ELF-1 (cell line): ENCODE data around the gene OR10A5.
"Not testable (repeated sequence)": the region's sequence is repeated elsewhere in the genome, so short reads cannot be mapped to it uniquely, and the experiment has no call there.

Experiments
- DNase-seq: peaks from one replicate; pipeline ENCODE4 v3.0.0-alpha.2; 2016; ENCODE audit warnings: low read depth, low spot score

OR10A5 gene, protein sequence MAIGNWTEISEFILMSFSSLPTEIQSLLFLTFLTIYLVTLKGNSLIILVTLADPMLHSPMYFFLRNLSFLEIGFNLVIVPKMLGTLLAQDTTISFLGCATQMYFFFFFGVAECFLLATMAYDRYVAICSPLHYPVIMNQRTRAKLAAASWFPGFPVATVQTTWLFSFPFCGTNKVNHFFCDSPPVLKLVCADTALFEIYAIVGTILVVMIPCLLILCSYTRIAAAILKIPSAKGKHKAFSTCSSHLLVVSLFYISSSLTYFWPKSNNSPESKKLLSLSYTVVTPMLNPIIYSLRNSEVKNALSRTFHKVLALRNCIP

GRCh38 chr11:6845383-6845782 lies at the start of gene OR10A5:
OR10A5 (plus strand) TSS chr11:6845683; CDS start chr11:6845683, 0 bp downstream.
- DNase-seq, result no peak

DNA sequence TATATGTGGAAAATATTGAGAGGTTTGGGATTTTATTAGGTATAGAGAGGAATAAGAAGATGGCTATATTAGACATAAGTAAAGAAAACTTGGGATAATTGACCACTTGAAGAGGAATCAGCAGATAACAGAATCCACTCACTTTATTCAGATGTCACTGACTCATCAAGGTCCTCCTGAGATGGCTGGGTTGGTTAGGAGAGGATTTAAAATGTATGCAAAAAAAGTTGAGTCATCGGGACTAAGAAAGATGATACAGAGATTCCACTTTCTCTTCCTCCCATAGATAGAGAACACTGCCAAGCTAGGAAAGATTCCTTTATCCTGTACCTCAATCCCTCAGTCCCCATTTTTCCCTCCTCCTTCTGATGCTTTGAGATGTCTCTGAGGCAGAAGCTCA lies 46.1 kb upstream of the OR10A5 start, which contains the start of gene OR6A2:
TSS of gene OR6A2 (minus strand) at position 288 of the 400 bp plus-strand sequence. CDS start 3,981 bp downstream, outside the sequence.
- DNase-seq, result no peak

GRCh38 chr11:6801075-6801474 lies 44.4 kb upstream of the OR10A5 start:
- peak; percentile 63 for DNase-seq

- DNase-seq, result peak; percentile 44
Observed at GRCh38 chr11:6812390-6813005, 33.0 kb upstream of the OR10A5 start.

DNA sequence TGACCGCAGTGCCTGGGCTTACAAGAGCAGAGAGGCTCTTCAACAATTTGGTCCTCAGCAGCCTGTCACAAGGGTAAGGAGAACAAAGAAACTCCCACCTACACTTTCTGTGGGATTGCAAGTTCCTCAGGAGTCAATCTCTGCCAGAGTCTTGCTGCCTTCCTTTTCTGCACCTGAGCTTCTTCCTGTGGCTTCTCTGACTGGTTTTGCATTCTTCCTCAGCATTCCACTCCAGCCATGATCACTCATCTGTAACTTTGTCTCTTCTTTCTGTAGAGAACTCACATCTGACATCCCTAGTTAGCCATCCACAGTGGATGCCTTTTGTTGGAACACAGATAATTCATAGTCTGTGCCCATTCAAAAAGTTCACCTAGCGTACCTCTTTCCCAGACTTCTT lies 31.8 kb upstream of the OR10A5 start:
- DNase-seq, result no peak

DNA sequence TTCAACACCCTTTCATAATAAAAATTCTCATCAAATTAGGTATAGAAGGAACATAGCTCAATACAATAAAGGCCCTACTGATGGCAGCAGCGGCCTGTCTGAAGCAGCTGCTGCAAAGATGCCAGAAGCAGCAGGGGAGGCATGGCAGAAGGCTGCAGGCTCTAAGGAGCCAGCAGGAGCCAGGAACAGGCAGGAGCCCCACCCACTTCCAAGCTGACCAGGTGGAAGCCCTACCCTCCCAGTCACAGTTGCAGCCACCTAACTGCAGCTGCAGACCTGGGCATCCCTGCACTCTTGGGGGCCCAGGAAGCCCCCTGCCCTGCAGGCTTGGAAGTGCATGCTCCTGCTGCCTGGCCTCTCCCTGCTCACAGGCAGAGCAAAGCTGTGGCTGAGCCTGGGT lies 27.8 kb upstream of the OR10A5 start:
- DNase-seq, result peak; percentile 44

- DNase-seq, result no peak
Observed at GRCh38 chr11:6818967-6819366, 26.5 kb upstream of the OR10A5 start.

DNA sequence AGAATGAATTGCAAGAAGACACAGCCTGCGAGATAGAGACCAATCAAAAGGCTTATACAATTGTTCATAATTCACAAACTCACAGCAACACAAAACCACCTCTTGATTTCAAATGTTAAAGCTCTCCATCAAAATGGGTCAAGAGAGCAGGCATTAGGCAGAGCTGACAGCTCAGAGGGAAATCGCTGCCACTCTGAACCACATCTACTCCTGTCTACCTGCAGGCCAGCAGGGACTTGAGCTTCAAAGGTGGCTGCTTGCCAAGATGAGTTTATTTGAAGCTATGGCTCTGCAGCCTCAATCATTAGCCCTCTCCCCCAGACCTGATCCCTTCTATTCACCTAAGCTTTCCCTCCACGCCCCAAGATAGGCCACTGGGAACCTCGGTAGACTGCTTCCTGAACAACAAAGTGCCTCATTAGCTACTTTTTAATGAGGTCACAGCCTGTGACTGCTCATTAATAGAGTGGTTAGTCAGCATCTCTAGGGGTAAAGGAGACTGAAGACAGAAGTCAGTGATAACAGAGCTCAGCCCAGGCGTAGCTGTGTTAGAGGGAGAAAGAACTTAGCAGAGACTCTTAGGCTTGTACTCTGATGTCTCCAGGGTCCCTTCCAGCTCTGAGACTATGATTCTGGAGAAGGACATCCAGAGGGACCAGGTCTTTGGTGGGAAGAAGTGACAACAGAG lies 21.2 kb upstream of the OR10A5 start:
- no peak for DNase-seq

DNA sequence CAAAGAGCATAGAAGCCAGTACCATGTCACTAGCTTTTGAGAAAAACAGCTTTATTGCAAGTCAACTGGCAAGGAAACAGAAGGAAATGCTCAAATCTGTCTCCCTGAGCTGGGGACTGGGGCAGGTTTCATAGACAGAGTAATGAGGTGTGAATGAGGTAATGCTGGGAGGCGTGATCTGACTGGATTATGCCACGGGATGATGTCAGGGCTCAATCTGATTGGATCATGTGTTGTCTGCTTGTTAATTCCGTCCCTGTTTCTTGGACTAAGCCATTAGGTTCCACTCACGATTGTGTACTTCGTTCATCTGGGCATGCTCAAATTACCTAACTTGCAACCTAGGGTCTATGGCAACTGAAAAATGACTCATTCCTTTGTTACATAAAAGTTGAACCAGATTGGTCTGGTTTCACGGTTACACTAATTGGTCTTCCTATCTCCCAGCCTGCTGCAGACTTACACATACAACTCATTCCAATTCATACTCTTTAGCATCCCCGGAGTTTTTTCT lies 20.2 kb upstream of the OR10A5 start:
- no peak for DNase-seq

- no peak for DNase-seq
Observed at GRCh38 chr11:6828103-6828502, 17.4 kb upstream of the OR10A5 start.

- DNase-seq, result no peak
Observed at GRCh38 chr11:6833356-6833755, 12.1 kb upstream of the OR10A5 start.

DNA sequence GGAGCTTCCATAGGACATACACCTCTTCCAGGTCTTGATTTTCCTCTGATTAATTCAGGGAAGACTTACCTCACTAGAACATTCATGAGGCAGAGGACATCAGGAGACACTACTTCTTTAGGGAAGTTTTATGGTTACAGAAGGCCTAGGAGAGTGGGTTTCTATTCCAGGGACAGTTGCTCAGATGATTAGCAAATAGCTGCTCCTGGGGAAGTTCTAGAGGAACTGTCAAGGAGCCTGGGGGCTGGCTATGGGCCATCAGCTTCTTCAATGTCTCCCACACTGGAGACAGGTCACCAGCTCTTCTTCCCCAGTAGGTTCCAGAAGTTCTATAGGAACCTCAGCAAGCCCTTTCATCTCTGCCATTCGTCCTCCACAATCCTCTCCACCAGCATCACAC lies 11.5 kb upstream of the OR10A5 start:
- DNase-seq, result no peak

DNA sequence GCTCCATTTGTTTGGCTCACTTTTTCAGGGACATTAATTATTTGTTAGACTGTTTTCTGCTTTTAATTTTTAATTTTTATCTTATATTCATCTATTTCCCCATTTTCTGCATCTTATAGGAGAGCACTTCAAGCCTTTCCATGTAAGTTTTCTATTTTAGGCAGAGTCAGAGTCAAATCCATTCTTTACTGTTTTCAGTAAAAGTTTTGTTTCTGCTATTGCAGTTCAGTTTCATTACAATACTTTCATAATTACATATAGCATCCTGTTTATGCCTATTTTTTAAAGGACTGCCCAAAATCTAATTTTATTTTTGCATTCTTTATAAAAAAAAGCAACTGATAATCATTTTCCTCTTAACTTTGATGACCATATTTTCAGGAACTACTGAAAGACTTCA lies 3.8 kb upstream of the OR10A5 start:
- no peak for DNase-seq

GRCh38 chr11:6843670-6844069 lies 1.8 kb upstream of the OR10A5 start:
- DNase-seq, result no peak

DNA sequence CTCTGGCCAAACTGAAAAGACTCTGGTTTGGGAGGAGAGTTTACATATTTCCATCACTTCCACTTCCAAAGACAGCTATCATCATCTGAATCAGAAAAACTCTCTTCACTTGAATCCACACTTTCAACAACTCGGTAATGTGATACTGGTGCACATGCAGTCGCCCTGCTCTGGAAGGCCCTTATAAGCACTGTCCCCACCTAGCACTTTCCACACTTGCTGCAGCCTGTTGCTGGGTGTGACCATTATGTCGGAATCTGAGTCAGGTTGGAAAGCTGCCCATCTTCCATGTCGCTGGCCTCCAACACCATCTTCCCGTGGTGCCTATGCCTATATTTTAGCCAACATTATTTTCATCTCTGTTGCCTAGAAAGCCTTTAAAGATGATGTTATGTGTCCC lies 1.1 kb upstream of the OR10A5 start:
- DNase-seq, result no peak

DNA sequence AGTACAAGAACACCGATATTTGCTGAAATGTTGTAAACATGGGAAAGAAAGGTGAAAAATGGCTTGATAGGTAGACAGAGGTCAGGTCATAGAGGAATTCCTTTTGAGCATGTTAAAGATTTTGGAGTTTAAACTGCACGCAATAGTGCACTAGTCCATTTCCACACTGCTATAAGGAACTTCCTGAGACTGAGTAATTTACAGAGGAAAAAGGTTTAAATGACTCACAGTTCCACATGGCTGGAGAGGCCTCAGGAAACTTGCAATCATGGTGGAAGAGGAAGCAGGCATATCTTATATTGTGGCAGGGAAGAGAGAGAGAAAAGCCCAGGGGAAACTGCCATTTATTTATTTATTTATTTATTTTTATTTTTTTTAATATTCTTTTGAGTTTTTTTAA lies 5.0 kb downstream of the OR10A5 start:
- DNase-seq, result no peak

DNA sequence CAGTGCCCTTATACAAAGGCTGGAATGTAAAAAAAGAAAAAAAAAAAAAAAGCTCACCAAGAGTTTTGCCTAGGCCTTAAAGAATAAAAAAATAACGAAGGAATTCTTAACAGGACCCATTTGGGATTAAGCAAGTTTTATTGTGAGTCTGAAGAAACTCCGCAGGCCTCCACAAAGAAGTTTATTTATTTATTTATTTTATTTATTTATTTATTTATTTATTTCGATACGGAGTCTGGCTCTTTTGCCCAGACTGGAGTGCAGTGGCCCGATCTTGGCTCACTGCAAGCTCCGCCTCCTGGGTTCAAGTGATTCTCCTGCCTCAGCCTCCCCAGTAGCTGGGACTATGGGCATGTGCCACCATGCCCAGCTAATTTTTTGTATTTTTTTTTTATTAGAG lies 9.3 kb downstream of the OR10A5 start:
- not testable (repeated sequence) for DNase-seq

- no peak for DNase-seq
Observed at GRCh38 chr11:6855971-6856541, 10.6 kb downstream of the OR10A5 start.

DNA sequence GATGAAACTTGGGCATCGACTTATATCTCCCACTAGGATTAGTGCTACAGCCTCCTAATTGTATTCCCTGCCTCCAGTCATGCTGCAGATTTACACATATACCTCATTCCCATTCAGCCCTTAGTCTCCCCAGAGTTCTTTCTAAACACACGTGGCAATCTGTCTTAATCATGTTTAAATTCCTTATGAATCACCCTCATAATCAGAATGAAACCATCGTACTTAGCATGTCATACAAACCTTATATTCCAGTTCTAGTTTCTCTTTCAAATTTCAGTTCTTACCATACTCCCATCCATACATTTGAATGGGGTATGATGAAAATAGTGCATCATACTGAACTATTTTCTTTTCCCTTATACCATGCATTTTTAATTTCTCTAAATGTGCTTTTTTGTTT lies 11.4 kb downstream of the OR10A5 start:
- DNase-seq, result no peak

DNA sequence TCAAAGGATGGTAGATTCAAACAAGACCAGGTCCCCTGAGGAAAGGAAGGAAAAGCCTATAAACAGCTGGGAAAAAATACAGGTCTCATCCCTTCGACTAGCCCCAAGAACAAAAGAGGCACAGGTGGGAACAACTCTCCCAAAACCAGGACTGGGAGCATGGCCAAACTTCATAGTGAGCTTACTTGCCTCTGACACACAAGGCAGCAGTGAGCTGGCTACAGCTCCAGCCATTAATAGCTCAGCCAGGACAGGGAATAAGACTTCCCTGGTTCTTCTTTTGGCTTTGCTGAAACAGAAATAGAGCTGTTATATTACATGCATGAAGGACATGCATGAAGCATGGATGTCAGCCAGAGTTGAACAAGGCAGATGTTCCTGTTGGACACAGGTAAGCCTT lies 17.5 kb downstream of the OR10A5 start, which contains the start of gene OR10A2:
TSS of gene OR10A2 (plus strand) at position 97 of the 400 bp plus-strand sequence. CDS start 6,698 bp downstream, outside the sequence.
- DNase-seq, result no peak

GRCh38 chr11:6864438-6864837 lies 19.0 kb downstream of the OR10A5 start:
- DNase-seq, result no peak

DNA sequence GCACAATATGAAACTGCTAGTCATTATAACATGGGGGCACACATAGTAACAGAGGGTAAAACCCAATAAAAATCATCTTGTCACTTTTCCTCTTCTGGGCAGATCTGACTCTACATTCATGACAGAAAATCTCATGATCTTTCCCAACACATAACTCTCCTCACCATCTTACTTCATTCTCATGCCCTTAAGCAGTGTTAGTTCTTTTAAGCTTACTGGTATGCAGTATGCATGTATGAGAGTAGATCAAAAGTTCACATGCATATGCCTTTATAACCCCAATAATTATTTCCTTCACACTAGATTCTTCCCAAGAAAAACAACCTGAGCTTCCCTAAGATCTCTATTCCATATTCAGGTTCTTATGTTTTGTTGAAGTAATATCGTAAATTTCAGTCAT lies 25.8 kb downstream of the OR10A5 start:
- DNase-seq, result no peak
